ENCODE data around the gene SLC25A26.

The SLC25A26 gene

GRCh38 chr3:66236281-66236680, 15.5 kb downstream of the SLC25A26 start:
- Histone ChIP-seq H3K4me1 (ENCODE audit: control extremely low read depth in 1 of 4, control insufficient read depth in 4 of 4, insufficient read depth in 4 of 4, low read length in 3 of 4) (no peaks in the 10 kb centered on the region), H3K36me3 (ENCODE audit: control insufficient read depth in 4 of 4, insufficient read depth in 4 of 4, low read length in 3 of 4) (peaks cover 8 to 21% (median 11%) of the 10 kb centered on the region in 4 experiments), H3K27ac (ENCODE audit: insufficient read depth in 1 of 2, low read depth in 1 of 2, low read length in 2 of 2, poor library complexity in 1 of 2, severe bottlenecking in 2 of 2) (no peak overlapping the region), H3K4me3 (ENCODE audit: control insufficient read depth in 1 of 7, extremely low read depth in 1 of 7, insufficient read depth in 4 of 7, low read depth in 2 of 7, low read length in 6 of 7) (no peak overlapping the region), H3K27me3 (replicated peaks in 2 of 5; ENCODE audit: control insufficient read depth in 4 of 5, insufficient read depth in 5 of 5, low read length in 4 of 5) (no peaks in the 10 kb centered on the region), H3K9me3 (ENCODE audit: control extremely low read depth in 1 of 5, control insufficient read depth in 4 of 5, insufficient read depth in 2 of 5, low read depth in 1 of 5, low read length in 4 of 5) (peaks cover 0 to 16% (median 8%) of the 10 kb centered on the region in 5 experiments)
- WGBS (ENCODE audit: insufficient coverage): no CpG with 5 or more reads among the region's 5 CpGs
- DNase-seq: peak in 2 of 3 donors; percentile 19 to 33
- ChIA-PET POLR2A (no interaction called here), CTCF (interaction anchor here (0.8 to 2.0 kb wide), 4 partner anchors 9 to 171 kb away, joined by 3 to 9 read pairs (median 3); no protein-coding TSS in a partner anchor)

DNA sequence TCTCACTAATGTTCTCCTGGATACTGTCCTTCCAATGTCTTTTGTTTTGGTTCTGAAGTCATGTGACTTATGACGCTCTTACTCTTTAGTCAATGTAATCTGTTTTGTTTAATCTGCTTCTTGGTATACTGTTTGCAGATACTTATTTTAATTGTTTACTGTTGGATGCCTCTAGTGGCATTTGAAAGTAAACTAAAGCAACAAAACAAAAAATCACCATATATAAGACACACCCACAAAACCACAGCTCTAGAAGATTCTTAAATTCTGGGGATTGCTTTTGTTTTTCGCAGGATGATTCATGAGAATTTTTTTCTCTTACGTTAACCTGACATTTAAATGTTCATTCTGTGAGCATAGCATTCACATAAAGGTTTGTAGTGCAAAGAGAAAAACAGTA, 16.8 kb downstream of the SLC25A26 start:
- ChIA-PET POLR2A (no interaction called here), CTCF (no interaction called here)
- no peak for DNase-seq
- no peak overlapping the region for H3K27ac ChIP-seq (ENCODE audit: insufficient read depth in 1 of 2, low read depth in 1 of 2, low read length in 2 of 2, poor library complexity in 1 of 2, severe bottlenecking in 2 of 2)
- H3K4me3 ChIP-seq (ENCODE audit: control insufficient read depth in 1 of 7, extremely low read depth in 1 of 7, insufficient read depth in 4 of 7, low read depth in 2 of 7, low read length in 6 of 7): no peak overlapping the region
- peaks cover 0 to 16% (median 8%) of the 10 kb centered on the region in 5 experiments for H3K9me3 ChIP-seq (ENCODE audit: control extremely low read depth in 1 of 5, control insufficient read depth in 4 of 5, insufficient read depth in 2 of 5, low read depth in 1 of 5, low read length in 4 of 5)
- WGBS (ENCODE audit: insufficient coverage): 86% methylated on average over 1 of the region's 3 CpGs
- no peaks in the 10 kb centered on the region for H3K4me1 ChIP-seq (ENCODE audit: control extremely low read depth in 1 of 4, control insufficient read depth in 4 of 4, insufficient read depth in 4 of 4, low read length in 3 of 4)
- no peaks in the 10 kb centered on the region for H3K27me3 ChIP-seq (replicated peaks in 2 of 5; ENCODE audit: control insufficient read depth in 4 of 5, insufficient read depth in 5 of 5, low read length in 4 of 5)
- H3K36me3 ChIP-seq (ENCODE audit: control insufficient read depth in 4 of 4, insufficient read depth in 4 of 4, low read length in 3 of 4): peaks cover 8 to 21% (median 11%) of the 10 kb centered on the region in 4 experiments

GRCh38 chr3:66239513-66240123, 18.8 kb downstream of the SLC25A26 start:
- Histone ChIP-seq H3K9me3 (ENCODE audit: control extremely low read depth in 1 of 5, control insufficient read depth in 4 of 5, insufficient read depth in 2 of 5, low read depth in 1 of 5, low read length in 4 of 5) (peaks cover 0 to 16% (median 8%) of the 10 kb centered on the region in 5 experiments), H3K4me1 (ENCODE audit: control extremely low read depth in 1 of 4, control insufficient read depth in 4 of 4, insufficient read depth in 4 of 4, low read length in 3 of 4) (no peaks in the 10 kb centered on the region), H3K27me3 (replicated peaks in 2 of 5; ENCODE audit: control insufficient read depth in 4 of 5, insufficient read depth in 5 of 5, low read length in 4 of 5) (no peaks in the 10 kb centered on the region), H3K27ac (ENCODE audit: insufficient read depth in 1 of 2, low read depth in 1 of 2, low read length in 2 of 2, poor library complexity in 1 of 2, severe bottlenecking in 2 of 2) (no peak overlapping the region), H3K36me3 (ENCODE audit: control insufficient read depth in 4 of 4, insufficient read depth in 4 of 4, low read length in 3 of 4) (peaks cover 16 to 33% (median 20%) of the 10 kb centered on the region in 4 experiments), H3K4me3 (ENCODE audit: control insufficient read depth in 1 of 7, extremely low read depth in 1 of 7, insufficient read depth in 4 of 7, low read depth in 2 of 7, low read length in 6 of 7) (no peak overlapping the region)
- ChIA-PET POLR2A (no interaction called here), CTCF (interaction anchor here (1.3 to 1.6 kb wide), 4 partner anchors 10 to 31 kb away, joined by 3 to 4 read pairs (median 3); no protein-coding TSS in a partner anchor)
- peak in 2 of 3 donors; percentile 8 to 12 for DNase-seq
- 100% methylated on average over 1 of the region's 2 CpGs for WGBS (ENCODE audit: insufficient coverage)

DNA sequence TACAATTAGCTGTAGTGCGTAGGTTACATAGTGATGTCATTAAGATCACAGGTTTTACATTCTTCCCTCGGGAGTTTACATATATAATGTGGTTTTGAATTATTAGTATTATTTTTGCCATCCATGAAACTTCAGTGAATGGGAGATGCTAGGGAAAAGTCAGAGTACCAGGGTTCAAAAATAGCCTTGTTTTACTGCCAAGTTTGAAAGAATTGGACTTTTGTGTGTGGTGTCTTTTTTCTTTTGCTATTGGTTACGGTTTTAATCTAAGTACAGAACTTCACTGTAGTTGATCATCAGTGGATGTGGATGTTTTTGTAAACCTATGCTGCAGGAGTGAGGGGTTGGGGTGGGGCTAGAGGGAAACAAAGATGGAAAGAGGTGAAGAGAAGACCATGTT, 20.7 kb downstream of the SLC25A26 start:
- no peak overlapping the region for H3K27ac ChIP-seq (ENCODE audit: insufficient read depth in 1 of 2, low read depth in 1 of 2, low read length in 2 of 2, poor library complexity in 1 of 2, severe bottlenecking in 2 of 2)
- DNase-seq: no peak
- WGBS (ENCODE audit: insufficient coverage): 100% methylated on average over 1 of the region's 3 CpGs
- H3K27me3 ChIP-seq (replicated peaks in 2 of 5; ENCODE audit: control insufficient read depth in 4 of 5, insufficient read depth in 5 of 5, low read length in 4 of 5): no peaks in the 10 kb centered on the region
- no peaks in the 10 kb centered on the region for H3K4me1 ChIP-seq (ENCODE audit: control extremely low read depth in 1 of 4, control insufficient read depth in 4 of 4, insufficient read depth in 4 of 4, low read length in 3 of 4)
- POLR2A ChIA-PET: no interaction called here
- no peak overlapping the region for H3K4me3 ChIP-seq (ENCODE audit: control insufficient read depth in 1 of 7, extremely low read depth in 1 of 7, insufficient read depth in 4 of 7, low read depth in 2 of 7, low read length in 6 of 7)
- H3K9me3 ChIP-seq (ENCODE audit: control extremely low read depth in 1 of 5, control insufficient read depth in 4 of 5, insufficient read depth in 2 of 5, low read depth in 1 of 5, low read length in 4 of 5): peaks cover 0 to 16% (median 8%) of the 10 kb centered on the region in 5 experiments
- CTCF ChIA-PET: interaction anchor here (2.7 kb wide), 1 partner anchor 11 kb away, joined by 17 read pairs; no protein-coding TSS in a partner anchor
- peaks cover 17 to 42% (median 21%) of the 10 kb centered on the region in 4 experiments for H3K36me3 ChIP-seq (ENCODE audit: control insufficient read depth in 4 of 4, insufficient read depth in 4 of 4, low read length in 3 of 4)

DNA sequence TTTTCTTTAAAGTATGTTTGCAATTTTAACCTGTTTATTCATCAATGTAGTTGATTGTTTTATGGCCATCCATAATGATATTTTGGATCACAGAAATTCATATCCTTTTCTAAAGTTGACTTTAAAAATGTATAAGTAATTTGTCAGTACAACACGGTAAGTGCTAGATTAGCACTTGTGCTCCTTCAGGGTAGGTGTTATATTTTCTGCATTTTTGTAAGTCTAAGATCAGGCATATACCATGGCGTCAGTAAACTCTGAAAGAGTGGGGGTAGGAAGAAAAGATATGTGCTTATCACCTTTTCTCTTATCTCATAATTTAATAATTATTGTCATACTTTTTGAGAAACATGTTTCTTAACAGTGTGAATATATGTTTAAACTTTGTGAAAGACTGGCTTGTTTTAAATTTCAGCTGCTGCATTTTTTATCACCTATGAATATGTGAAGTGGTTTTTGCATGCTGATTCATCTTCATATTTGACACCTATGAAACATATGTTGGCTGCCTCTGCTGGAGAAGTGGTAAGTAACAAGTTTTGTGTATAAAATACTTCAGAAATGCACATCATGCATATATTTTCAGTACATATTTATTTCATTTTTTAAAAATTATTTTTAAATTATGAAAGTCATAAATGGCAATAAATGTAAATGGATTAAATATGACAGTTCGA, 22.1 kb downstream of the SLC25A26 start:
- POLR2A ChIA-PET: no interaction called here

DNA sequence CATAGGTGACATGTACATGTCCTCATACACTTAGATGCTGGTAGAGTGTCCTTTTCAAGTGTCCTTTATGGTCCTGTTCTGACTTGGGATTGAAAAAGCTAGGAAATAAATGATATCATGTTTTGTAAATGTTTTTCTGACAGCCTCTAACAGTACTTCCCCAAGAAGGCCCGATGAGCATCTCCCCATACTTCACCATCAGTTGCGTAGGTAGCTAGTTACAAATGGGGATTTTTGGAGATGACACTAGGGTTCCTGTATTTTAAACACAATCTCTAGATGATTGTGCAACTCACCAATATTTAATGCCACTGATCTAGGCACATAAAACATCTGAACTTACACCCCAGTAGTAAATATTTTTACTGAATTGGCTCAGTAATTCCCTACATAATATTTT, 27.8 kb downstream of the SLC25A26 start:
- Histone ChIP-seq H3K27ac (ENCODE audit: insufficient read depth in 1 of 2, low read depth in 1 of 2, low read length in 2 of 2, poor library complexity in 1 of 2, severe bottlenecking in 2 of 2) (no peak overlapping the region), H3K4me3 (ENCODE audit: control insufficient read depth in 1 of 7, extremely low read depth in 1 of 7, insufficient read depth in 4 of 7, low read depth in 2 of 7, low read length in 6 of 7) (no peak overlapping the region), H3K9me3 (ENCODE audit: control extremely low read depth in 1 of 5, control insufficient read depth in 4 of 5, insufficient read depth in 2 of 5, low read depth in 1 of 5, low read length in 4 of 5) (no peaks in the 10 kb centered on the region), H3K36me3 (ENCODE audit: control insufficient read depth in 4 of 4, insufficient read depth in 4 of 4, low read length in 3 of 4) (peaks cover 7 to 24% (median 10%) of the 10 kb centered on the region in 4 experiments), H3K27me3 (replicated peaks in 2 of 5; ENCODE audit: control insufficient read depth in 4 of 5, insufficient read depth in 5 of 5, low read length in 4 of 5) (no peaks in the 10 kb centered on the region), H3K4me1 (ENCODE audit: control extremely low read depth in 1 of 4, control insufficient read depth in 4 of 4, insufficient read depth in 4 of 4, low read length in 3 of 4) (no peaks in the 10 kb centered on the region)
- 100% methylated on average over 1 of the region's 2 CpGs for WGBS (ENCODE audit: insufficient coverage)
- ChIA-PET CTCF (interaction anchor here (0.6 to 10.3 kb wide), 3 partner anchors 11 to 572 kb away, joined by 3 to 160 read pairs (median 9); no protein-coding TSS in a partner anchor), POLR2A (no interaction called here)
- no peak for DNase-seq

More for the DNA sequence above, 22.1 kb downstream of the SLC25A26 start:
- CTCF ChIA-PET: interaction anchor here (0.6 to 2.7 kb wide), 3 partner anchors 10 to 592 kb away, joined by 3 to 17 read pairs (median 3); no protein-coding TSS in a partner anchor
- Histone ChIP-seq H3K9me3 (ENCODE audit: control extremely low read depth in 1 of 5, control insufficient read depth in 4 of 5, insufficient read depth in 2 of 5, low read depth in 1 of 5, low read length in 4 of 5) (peaks cover 0 to 16% (median 8%) of the 10 kb centered on the region in 5 experiments), H3K4me3 (ENCODE audit: control insufficient read depth in 1 of 7, extremely low read depth in 1 of 7, insufficient read depth in 4 of 7, low read depth in 2 of 7, low read length in 6 of 7) (no peak overlapping the region), H3K27me3 (replicated peaks in 2 of 5; ENCODE audit: control insufficient read depth in 4 of 5, insufficient read depth in 5 of 5, low read length in 4 of 5) (no peaks in the 10 kb centered on the region), H3K36me3 (ENCODE audit: control insufficient read depth in 4 of 4, insufficient read depth in 4 of 4, low read length in 3 of 4) (peaks cover 18 to 45% (median 20%) of the 10 kb centered on the region in 4 experiments), H3K4me1 (ENCODE audit: control extremely low read depth in 1 of 4, control insufficient read depth in 4 of 4, insufficient read depth in 4 of 4, low read length in 3 of 4) (no peaks in the 10 kb centered on the region), H3K27ac (ENCODE audit: insufficient read depth in 1 of 2, low read depth in 1 of 2, low read length in 2 of 2, poor library complexity in 1 of 2, severe bottlenecking in 2 of 2) (no peak overlapping the region)
- DNase-seq: no peak
- no CpG with 5 or more reads among the region's 3 CpGs for WGBS (ENCODE audit: insufficient coverage)

Data from common myeloid progenitor, CD34-positive (primary cell).